ENCODE results near the gene ITCH.
A peak's percentile ranks its signal among the peaks of the same experiment; 100 is the strongest.

GRCh38 chr20:34522969-34523871, 160.1 kb downstream of the ITCH start:
- TF ChIP-seq CTCF (conservative IDR thresholded peaks at IDR 0.05 in 1 of 2, IDR thresholded peaks at IDR 0.05 in 1 of 2; ENCODE audit: extremely low read depth in 1 of 2, insufficient read depth in 1 of 2, low read depth in 1 of 2, low read length in 2 of 2) = peak; percentile 45 to 57
- TF ChIP-seq EZH2 (IDR thresholded peaks at IDR 0.05; ENCODE audit: borderline replicate concordance, low read length) = no peak
